HG03342 (cell line): ENCODE results near the gene ASAP2.
"Not testable (repeated sequence)": the region's sequence is repeated elsewhere in the genome, so short reads cannot be mapped to it uniquely, and the experiment has no call there.

Experiments used
- ATAC-seq: cut with Tn5 transposase; IDR thresholded peaks from one replicate; pipeline ENCODE4 v1.9.1; 2021; ENCODE audit warnings: mild to moderate bottlenecking, moderate library complexity; ENCODE audit not compliant: unreplicated experiment

The ASAP2 gene

GRCh38 chr2:9397201-9397600 lies 190.6 kb downstream of the ASAP2 start:
- no peak for ATAC-seq

- ATAC-seq: not testable (repeated sequence)
These were observed 191.6 kb downstream of the ASAP2 start for GRCh38 chr2:9398251-9398650.

DNA sequence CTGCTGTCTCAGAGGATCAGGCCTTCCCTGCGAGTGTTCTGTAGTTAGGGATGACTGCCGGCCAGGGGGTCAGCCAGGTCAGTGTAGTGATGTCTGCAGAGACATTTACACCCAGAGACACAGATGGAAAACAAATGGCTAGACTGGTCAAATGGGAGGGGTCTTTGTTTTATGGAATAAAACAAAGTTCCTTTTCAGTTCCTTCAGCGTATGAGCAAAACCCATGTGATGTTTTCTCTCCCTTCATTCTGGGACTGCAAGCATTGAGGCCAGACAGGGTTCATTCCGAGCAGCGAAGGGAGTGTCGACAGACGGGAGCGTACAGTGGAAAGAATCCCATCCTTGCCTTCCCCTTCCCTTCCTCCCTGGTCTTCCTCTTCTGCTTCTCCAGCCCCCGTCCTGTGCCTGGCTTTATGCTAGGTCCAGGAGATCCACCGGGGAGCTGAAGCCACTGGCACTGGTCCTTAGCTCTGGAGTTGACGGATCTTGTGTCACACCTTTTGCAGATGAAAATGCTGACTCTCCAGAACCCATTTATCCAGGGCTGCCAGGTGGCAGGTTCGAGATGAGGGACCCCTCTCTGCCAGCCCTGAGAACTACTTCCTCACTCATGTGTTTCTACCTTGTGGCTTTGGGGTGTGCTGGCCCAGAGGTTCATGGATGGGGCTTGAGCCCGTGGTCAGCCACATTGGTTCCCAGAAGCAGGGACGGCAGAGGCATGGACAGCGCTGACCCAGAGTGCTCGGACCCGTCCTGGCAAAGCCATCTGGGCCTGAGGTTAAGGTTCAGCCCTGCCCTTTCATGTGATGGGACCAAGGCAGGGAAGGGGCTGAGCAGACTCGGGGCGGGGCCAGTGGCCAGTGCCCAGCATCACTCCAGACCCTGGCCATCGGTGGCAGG lies 192.5 kb downstream of the ASAP2 start:
- no peak for ATAC-seq

GRCh38 chr2:9400268-9401058 lies 193.9 kb downstream of the ASAP2 start:
- ATAC-seq: no peak

GRCh38 chr2:9401059-9401547 lies 194.5 kb downstream of the ASAP2 start:
- no peak for ATAC-seq

GRCh38 chr2:9401646-9402371 lies 195.2 kb downstream of the ASAP2 start:
- no peak for ATAC-seq

GRCh38 chr2:9403924-9404323 lies 197.3 kb downstream of the ASAP2 start:
- no peak for ATAC-seq

DNA sequence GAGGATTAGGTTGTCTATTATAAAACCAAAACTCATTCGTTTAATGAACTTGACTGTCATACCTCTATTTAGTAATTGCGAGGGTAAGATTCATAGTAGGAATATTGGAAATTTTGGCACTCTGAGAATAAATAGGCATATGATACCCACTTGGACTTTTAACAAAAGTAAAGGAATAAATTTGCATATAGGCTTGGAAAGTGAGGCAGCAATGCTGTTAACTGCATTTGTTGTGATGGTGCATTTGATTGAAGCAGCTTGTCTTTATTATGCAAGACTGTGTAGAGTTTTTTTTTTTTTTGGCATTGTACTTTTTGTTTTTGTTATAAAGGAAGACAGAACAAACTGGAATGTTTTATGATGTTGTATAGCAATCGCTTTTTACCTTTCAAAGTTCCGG lies 197.8 kb downstream of the ASAP2 start:
- no peak for ATAC-seq

DNA sequence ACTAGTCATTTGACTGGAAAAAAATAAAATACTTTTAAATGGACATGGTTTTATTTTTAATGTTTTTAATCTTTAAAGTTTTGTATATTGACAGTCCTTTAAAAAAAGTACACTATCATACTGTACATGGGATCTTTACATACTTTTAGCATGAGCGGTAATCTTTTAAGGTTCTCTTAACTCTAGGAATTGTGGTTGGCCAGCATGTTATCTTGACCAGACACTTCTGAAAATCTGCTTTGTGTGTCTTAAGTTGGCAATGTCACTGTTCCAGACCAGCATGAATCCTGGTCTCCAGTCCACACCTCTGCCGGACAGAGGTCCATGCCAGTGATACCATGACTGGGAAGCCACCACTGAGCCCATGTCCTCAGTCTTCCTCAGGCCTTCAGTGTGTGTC lies 199.0 kb downstream of the ASAP2 start:
- ATAC-seq: no peak

- ATAC-seq: no peak
These were observed 200.1 kb downstream of the ASAP2 start for GRCh38 chr2:9406529-9407362.

- ATAC-seq: no peak
These were observed 200.8 kb downstream of the ASAP2 start for GRCh38 chr2:9407363-9407811.

- no peak for ATAC-seq
These were observed 202.1 kb downstream of the ASAP2 start for GRCh38 chr2:9408641-9409151.

DNA sequence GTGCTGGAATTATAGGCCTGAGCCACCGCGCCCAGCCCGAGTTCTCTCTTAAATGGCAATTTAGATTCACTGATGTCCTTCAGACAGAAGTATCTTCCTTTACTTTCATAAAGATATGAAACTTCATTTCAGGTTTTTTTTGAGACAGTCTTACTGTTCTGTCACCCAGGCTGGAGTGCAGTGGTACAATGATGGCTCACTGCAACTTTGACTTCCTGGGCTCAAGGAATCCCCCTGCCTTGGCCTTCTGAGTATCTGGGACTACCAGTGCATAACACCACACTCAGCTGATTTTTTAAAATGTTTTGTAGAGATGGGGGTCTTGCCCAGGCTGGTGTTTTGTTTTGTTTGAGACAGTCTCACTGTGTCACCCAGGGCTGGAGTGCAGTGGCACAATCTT lies 203.5 kb downstream of the ASAP2 start:
- no peak for ATAC-seq

DNA sequence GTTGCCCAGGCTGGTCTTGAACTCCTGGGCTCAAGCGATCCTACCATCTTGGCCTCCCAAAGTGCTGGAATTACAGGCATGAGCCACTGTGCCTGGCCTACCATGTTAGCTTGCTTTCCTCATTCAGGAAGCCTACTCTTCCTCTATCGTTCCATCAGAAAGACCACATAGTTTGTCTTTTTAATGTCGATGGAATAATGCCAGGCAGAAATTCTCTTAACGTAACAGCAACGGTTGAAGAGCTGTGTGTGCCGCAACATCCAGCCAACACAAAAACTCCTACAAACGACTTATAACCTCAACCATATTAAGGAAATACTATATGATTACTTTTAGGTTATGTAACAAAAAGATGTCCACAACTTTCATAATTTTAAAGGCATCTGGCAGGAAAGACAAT lies 206.2 kb downstream of the ASAP2 start:
- ATAC-seq: no peak

GRCh38 chr2:9415516-9416169 lies 209.0 kb downstream of the ASAP2 start:
- ATAC-seq: no peak

GRCh38 chr2:9416267-9416961 lies 209.8 kb downstream of the ASAP2 start:
- ATAC-seq: no peak

DNA sequence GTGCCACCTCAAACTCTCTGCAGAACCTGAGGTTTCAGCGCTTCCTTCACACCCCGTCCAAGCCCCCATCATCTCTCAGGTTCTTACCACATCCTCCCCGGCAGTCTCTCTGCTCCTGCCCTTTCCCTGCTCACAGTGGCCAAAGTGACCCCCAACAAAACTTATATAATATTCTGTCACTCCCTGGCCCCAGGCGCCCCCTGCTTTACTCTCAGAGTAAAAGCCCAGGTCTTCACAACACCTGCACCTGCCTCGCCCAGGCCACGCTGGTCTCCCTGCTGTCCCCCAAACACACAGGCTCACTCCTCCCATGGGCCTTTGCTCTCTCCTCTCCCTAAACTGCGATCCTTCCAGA lies 210.3 kb downstream of the ASAP2 start:
- ATAC-seq: no peak

DNA sequence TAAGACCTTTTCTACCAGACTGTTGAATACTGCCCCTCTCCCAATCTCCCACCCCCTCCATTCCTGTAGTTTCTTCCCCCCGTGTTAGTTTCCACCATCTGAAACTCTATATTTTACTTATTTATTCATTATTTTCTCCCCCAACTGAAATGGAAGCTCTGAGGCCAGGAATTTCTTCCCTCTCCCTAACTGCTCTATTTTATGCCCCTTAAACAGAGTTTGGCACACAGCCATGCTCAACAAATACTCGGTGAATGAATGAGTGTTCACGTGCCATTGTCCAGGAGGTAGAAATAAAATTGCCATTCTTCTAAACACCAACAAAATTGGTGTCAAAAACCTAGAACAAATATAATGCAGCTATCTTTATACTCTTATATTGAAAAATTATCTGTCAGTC lies 211.1 kb downstream of the ASAP2 start:
- ATAC-seq: no peak

- ATAC-seq: no peak
These were observed 212.1 kb downstream of the ASAP2 start for GRCh38 chr2:9418746-9419145.
